NCI-H82 treated with DMSO at 0.1 percent for 48 hours (cell line): ENCODE measurements around the gene CHD6.

ENCODE experiments used
- DNase-seq: peaks from one replicate; lab custom pipeline; 2025; ENCODE audit not compliant: unreplicated experiment; lab: John Stamatoyannopoulos, UW

Gene CHD6

GRCh38 chr20:41355598-41356203 lies 262.5 kb downstream of the CHD6 start:
- no peak for DNase-seq

GRCh38 chr20:41355192-41355591 lies 263.0 kb downstream of the CHD6 start:
- DNase-seq = no peak

GRCh38 chr20:41353530-41353929 lies 264.6 kb downstream of the CHD6 start:
- no peak for DNase-seq

DNA sequence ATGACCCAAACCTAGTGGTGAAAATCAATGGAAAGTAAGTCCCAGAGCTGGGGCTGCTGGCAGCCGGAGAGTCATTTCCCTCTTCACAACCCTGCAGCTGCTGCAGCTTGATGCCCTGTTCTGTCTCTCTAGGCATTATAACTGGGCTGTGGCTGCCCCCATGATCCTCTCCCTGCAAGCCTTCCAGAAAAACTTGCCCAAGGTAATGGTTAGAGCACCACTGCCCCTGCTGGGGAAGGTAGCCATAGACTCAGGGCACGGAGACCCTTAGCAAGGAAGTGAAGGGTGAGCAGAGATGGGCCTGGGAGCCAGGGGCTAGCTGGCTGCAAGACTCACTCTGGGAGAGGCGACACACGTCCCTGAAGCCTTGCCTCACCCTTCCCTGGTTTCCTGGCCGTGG lies 265.5 kb downstream of the CHD6 start:
- DNase-seq = no peak

DNA sequence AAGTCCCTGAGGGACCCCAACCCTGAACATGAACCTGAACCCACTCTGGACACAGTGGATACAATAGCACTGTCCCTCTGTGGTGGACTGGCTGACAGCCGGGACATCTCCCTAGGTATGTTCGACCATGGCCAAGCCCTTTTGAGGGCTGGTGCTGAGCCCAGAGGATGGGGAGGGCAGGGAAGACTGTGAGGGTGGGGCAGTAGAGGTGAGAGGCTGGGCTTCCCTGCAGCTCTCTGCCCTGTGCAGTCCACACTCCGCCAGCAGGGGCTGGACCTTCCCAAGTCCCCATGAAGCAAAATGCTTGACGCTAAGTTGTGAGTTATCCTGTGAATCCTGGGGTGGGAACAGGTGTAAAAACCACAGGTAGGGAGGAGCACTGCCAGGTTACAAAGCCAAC lies 266.1 kb downstream of the CHD6 start:
- no peak for DNase-seq
